Psoas muscle (tissue), 8 donors: ENCODE data around the gene IFNL2. TPM values are rescaled to one million over a fixed set of nuclear protein-coding genes. Genes with fewer than 3 reads are reported as not detected.

Source experiments
- ATAC-seq, 4 donors: fragments of 200-7000 bp; cut with Tn5 transposase; one replicate each; pipeline ENCODE4 v1.9.1; 2020; ENCODE audit warnings: moderate library complexity in 3 of 4, mild to moderate bottlenecking in 2 of 4
- DNase-seq, 2 donors: peaks; one replicate each; pipeline ENCODE4 v3.0.0-alpha.2; 2020
- H3K27ac ChIP-seq: fragments of 200-600 bp; one replicate; pipeline ENCODE4 v1.8.0; 2022
- H3K27me3 ChIP-seq, 3 donors: fragments of 200-600 bp in 1 of 3; one replicate each; pipeline versions ENCODE4 v1.6.1 to v1.8.0; 2013 to 2022; ENCODE audit warnings: low read length in 2 of 3, mild to moderate bottlenecking in 2 of 3, moderate library complexity in 1 of 3; ENCODE audit not compliant: insufficient read depth in 3 of 3
- H3K36me3 ChIP-seq, 2 donors: fragments of 200-600 bp in 1 of 2; one replicate each; pipeline versions ENCODE4 v1.6.1 to v1.8.0; 2013 to 2022; ENCODE audit warnings: low read depth in 1 of 2, mild to moderate bottlenecking in 1 of 2, moderate library complexity in 1 of 2; ENCODE audit not compliant: insufficient read depth in 1 of 2
- H3K4me1 ChIP-seq: fragments of 200-600 bp; one replicate; pipeline ENCODE4 v1.8.0; 2022
- H3K4me3 ChIP-seq: fragments of 200-600 bp; one replicate; pipeline ENCODE4 v1.8.0; 2022; ENCODE audit warnings: mild to moderate bottlenecking
- H3K9me3 ChIP-seq: fragments of 200-600 bp; one replicate; pipeline ENCODE4 v1.8.0; 2022
- WGBS, 3 donors: extraction: QIAGEN DNeasy Blood & Tissue Kit; methylation state at CpG; one replicate each; pipeline versions ENCODE4 v1.1.6 to v1.1.7; 2013; 5-methylcytosine and 5-hydroxymethylcytosine counted together
- intact Hi-C, 2 donors: fragments of 100-400 bp; cut with DNase I; formaldehyde crosslinking; loops; one replicate each; pipeline versions ENCODE4 v1.11.0 to v1.14.2; 2022
- polyA plus RNA-seq, 3 donors: library from polyadenylated mRNA; stranded (reverse); fragments of 200-250 nt; gene quantifications; one replicate each; pipeline ENCODE4 v1.2.3, GENCODE V29; 2013
- total RNA-seq, 4 donors: library from RNA; stranded (reverse); fragmentation: NEBNext Ultra II Directional in 2 of 4; extraction: Animal tissue kit (Norgen Biotek cat#: 25700) in 2 of 4; gene quantifications; one replicate each; pipeline versions ENCODE4 v1.2.1 to v1.2.4, GENCODE V29; 2021 to 2023
- TF ChIP-seq, protein P1 (sequence below): fragments of 200-600 bp; IDR thresholded peaks from one replicate; pipeline ENCODE4 v1.8.0; 2022; ENCODE audit warnings: antibody characterized with exemption
- donor health status: healthy with polysubstance abuse.
- donor health status: DM: no; HTN: no; CAD: no; lungs with moderate emphysema.
- donor health status: Bipolar disorder and iron deficiency.
- donor health status: healthy.
- donor health status: DM: yes; HTN: yes; CAD: no.
- donor health status: DM: no; HTN: no; CAD: no.
- donor health status: DM: no; HTN: no; CAD: no.
- donor health status: DM: yes; HTN: yes; CAD: no.

The IFNL2 gene
- total and polyA plus RNA-seq, 7 donors, result not detected

- H3K36me3 ChIP-seq, result no peaks in the 10 kb centered on the region
- intact Hi-C loops, result no loop called here
- WGBS, 3 donors, result 7 to 12% (median 8%) methylated on average over 59 to 92 of the region's 92 CpGs
- ATAC-seq, result peak in 1 of 4 donors; percentile 43
- no peak overlapping the region for H3K27ac ChIP-seq
- DNase-seq, result no peak
- no peaks in the 10 kb centered on the region for H3K4me1 ChIP-seq
- H3K27me3 ChIP-seq, result peaks cover 0 to 49% (median 16%) of the 10 kb centered on the region in 3 donors
- TF ChIP-seq, protein P1, sequence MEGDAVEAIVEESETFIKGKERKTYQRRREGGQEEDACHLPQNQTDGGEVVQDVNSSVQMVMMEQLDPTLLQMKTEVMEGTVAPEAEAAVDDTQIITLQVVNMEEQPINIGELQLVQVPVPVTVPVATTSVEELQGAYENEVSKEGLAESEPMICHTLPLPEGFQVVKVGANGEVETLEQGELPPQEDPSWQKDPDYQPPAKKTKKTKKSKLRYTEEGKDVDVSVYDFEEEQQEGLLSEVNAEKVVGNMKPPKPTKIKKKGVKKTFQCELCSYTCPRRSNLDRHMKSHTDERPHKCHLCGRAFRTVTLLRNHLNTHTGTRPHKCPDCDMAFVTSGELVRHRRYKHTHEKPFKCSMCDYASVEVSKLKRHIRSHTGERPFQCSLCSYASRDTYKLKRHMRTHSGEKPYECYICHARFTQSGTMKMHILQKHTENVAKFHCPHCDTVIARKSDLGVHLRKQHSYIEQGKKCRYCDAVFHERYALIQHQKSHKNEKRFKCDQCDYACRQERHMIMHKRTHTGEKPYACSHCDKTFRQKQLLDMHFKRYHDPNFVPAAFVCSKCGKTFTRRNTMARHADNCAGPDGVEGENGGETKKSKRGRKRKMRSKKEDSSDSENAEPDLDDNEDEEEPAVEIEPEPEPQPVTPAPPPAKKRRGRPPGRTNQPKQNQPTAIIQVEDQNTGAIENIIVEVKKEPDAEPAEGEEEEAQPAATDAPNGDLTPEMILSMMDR, result no peak
- H3K4me3 ChIP-seq, result peak overlapping the region; percentile 11
- no peaks in the 10 kb centered on the region for H3K9me3 ChIP-seq
Measured at GRCh38 chr19:39247701-39248664, 20.2 kb upstream of the IFNL2 start.

GRCh38 chr19:39248806-39249205, 19.4 kb upstream of the IFNL2 start, which contains the start of gene IFNL4:
Gene IFNL4, minus strand, starts transcription at chr19:39248856.
- Histone ChIP-seq H3K4me3 (peak within 1 kb of the TSS; percentile 11), H3K36me3 (no peaks in the 10 kb centered on the region), H3K27ac (no peak within 1 kb of the TSS), H3K27me3 (peaks cover 0 to 50% (median 18%) of the 10 kb centered on the region in 3 donors), H3K9me3 (no peaks in the 10 kb centered on the region), H3K4me1 (no peaks in the 10 kb centered on the region)
- TF ChIP-seq, protein P1, result no peak
- no peak for DNase-seq
- no peak for ATAC-seq
- 43 to 46% (median 44%) methylated on average over 13 of the region's 13 CpGs for WGBS, 3 donors
- intact Hi-C loops, result no loop called here

- H3K9me3 ChIP-seq, result no peaks in the 10 kb centered on the region
- TF ChIP-seq, protein P1, result no peak
- WGBS, 3 donors, result 78 to 82% (median 81%) methylated on average over 4 to 5 of the region's 5 CpGs
- peaks cover 0 to 57% (median 18%) of the 10 kb centered on the region in 3 donors for H3K27me3 ChIP-seq
- H3K4me1 ChIP-seq, result no peaks in the 10 kb centered on the region
- H3K36me3 ChIP-seq, result no peaks in the 10 kb centered on the region
- no peak overlapping the region for H3K27ac ChIP-seq
- DNase-seq (no peak), ATAC-seq (no peak)
- H3K4me3 ChIP-seq, result no peak overlapping the region
- intact Hi-C loops, result no loop called here
Measured at GRCh38 chr19:39251081-39251480, 17.1 kb upstream of the IFNL2 start.

DNA sequence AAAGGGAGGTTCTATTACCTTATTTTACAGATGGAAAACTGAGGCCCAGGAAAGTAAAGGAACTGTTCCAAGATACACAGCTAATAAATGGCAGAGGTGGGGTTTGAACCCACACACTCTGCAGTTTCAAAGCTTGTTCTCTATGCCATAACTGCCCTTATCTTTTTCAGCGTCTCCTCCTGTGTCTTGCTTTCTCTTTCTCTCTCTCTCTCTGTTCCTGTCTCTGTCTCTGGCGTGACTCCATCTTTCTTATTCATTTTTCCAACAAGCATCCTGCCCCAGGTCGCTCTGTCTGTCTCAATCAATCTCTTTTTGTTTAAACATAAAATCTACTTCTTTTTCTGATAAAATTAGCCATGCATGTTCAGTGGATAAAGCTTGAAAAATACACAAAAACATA, 16.4 kb upstream of the IFNL2 start:
- 49 to 66% (median 52%) methylated on average over 3 of the region's 3 CpGs for WGBS, 3 donors
- Histone ChIP-seq H3K36me3 (no peaks in the 10 kb centered on the region), H3K4me3 (no peak overlapping the region), H3K4me1 (no peaks in the 10 kb centered on the region), H3K9me3 (no peaks in the 10 kb centered on the region), H3K27ac (no peak overlapping the region), H3K27me3 (peaks cover 0 to 62% (median 22%) of the 10 kb centered on the region in 3 donors)
- DNase-seq (no peak), ATAC-seq (no peak)
- intact Hi-C loops, result no loop called here
- TF ChIP-seq, protein P1, result no peak
